Stimulated activated CD8-positive, alpha-beta memory T cell treated with anti-CD3 and anti-CD28 coated beads, Interleukin-2, amount 100 ng/mL, for 48 hours (primary cell): ENCODE data around the gene MED12L.
A peak's percentile ranks its signal among the peaks of the same experiment; 100 is the strongest.
"Not testable (repeated sequence)": the region's sequence is repeated elsewhere in the genome, so short reads cannot be mapped to it uniquely, and the experiment has no call there.

Source experiments
- DNase-seq, 2 donors: peaks; one replicate each; pipeline ENCODE4 v3.0.0-alpha.2; 2020; ENCODE audit warnings: low read depth in 2 of 2

Gene MED12L

GRCh38 chr3:151213151-151213550 is 127.7 kb downstream of the MED12L start:
- no peak for DNase-seq

- DNase-seq = no peak
Observed at GRCh38 chr3:151213881-151214280, 128.4 kb downstream of the MED12L start.

GRCh38 chr3:151214459-151214858 is 129.0 kb downstream of the MED12L start:
- no peak for DNase-seq

- DNase-seq = no peak
Observed at GRCh38 chr3:151216641-151217607, 131.5 kb downstream of the MED12L start.

- DNase-seq = no peak
Observed at GRCh38 chr3:151218136-151218535, 132.7 kb downstream of the MED12L start.

DNA sequence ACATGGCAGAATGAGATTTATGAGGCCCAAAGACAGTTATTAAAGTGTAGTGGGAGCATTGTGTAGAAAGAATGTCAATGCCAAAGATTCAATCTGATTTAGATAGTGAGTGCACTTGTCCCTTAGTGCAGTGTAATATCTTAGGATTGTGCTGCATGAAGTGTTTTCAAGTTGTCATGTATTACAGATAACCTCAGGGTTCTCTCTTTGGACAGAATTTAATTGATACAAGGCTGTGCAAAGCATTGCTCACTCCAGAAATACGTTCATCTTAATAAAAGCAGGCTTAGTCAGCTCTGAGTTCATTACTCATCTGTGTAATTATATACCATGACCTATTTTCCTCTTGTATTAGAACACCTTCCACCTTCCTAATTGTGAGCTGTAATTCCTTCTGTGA is 133.6 kb downstream of the MED12L start:
- no peak for DNase-seq

GRCh38 chr3:151224268-151224866 is 138.9 kb downstream of the MED12L start:
- no peak for DNase-seq

DNA sequence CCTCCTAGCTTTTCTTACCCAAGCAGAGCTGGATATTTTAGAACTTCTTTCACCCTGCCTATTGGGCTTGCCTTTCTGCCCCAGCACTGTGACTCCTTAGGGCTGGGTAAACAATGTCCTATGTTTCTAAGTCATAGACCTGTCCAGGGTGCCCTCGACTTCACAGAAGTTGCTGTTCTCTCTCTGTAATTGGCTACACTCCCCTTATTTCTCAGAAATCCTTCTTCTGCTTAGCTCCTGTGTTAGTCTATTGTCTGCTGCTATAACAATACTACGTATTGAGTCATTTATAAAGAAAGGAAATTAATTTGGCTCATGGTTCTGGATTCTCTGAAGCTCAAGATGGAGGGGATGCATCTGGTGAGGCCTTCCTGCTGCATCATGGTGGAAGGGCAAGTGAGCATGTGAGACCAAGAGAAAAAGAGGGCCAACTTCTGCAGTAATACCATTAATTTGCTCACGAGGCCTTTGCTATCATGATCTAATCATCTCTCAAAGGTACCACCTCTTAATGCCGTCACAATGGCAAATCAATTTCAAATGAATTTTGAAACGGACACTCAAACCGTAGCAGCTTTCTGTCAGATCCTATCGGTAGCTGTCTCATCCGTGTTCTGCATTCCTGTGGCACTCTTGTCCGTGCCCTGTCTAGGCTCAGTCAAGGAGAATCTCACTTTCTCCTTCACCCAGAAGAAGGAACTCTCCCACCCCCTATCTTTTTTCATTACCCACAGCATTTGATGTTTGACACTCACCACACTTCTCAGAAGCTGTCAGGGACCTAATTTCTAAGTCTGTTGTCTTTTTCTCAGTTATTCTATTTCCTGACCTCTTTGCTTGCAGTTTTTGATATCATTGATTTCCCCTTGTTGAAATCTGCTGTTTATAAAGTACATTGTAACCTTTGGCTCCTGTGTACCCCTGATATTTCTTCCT is 139.8 kb downstream of the MED12L start:
- no peak for DNase-seq

- DNase-seq = no peak
Observed at GRCh38 chr3:151226088-151226563, 140.7 kb downstream of the MED12L start.

GRCh38 chr3:151226825-151227224 is 141.4 kb downstream of the MED12L start:
- no peak for DNase-seq

- no peak for DNase-seq
Observed at GRCh38 chr3:151227266-151227806, 141.9 kb downstream of the MED12L start.

DNA sequence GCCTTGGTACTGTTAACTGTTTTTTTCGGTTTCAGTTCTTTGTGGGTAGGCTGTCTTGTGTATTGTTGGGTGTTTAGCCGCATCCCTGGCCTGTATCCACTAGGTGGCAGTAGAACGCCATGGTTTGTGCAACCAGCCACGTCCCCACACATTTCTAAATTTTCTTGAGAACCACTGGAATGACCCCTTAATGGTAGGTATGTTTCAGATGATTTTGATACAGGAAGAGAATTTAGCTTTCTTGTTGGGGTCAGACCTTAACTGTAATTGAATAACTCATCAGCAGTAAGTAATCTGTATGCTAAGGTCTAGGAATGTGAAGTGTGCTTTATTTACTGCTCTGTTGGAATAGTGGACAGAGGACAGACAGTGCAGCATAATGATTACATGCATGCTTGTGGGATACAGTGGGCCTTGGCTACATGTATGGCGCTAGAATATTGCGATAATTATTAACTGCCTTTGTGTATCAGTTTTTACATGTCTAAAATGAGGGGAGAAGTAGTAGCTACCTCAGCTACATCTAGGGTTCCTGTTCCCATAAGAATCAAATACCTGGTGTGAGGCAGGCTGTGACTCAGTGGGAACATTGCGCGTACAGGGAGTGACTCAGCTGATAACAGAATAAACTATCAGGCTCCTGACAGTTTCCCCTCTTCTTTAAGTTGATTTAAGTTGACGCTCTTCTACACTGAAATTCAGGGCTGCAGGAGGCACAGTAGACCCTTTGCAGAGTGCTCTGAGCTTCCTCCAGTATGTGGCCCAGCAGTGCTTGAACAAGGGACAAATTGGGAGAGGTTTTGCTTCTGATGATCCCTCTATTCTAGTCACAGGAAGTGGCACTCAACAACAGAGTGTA is 142.6 kb downstream of the MED12L start:
- peak; percentile 65 to 74 for DNase-seq

DNA sequence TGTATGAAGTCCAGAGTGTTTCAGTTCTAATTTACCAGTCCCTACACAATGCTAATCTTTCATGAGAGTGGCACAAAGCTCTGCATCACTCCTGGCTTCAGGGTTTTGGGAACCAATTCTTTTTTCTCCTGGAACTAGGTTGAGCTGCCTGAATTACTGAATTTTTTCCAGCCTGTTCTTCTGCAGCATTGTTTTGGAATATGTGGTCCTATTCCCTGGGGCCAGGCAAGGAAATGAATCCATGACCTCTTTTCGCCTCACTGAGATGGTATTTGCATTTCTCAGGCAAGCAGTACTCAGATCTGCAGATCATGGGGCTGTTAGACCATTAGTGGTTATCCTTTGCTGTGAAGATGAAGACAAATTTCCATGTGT is 143.2 kb downstream of the MED12L start:
- no peak for DNase-seq

GRCh38 chr3:151230646-151231045 is 145.2 kb downstream of the MED12L start:
- DNase-seq = no peak

DNA sequence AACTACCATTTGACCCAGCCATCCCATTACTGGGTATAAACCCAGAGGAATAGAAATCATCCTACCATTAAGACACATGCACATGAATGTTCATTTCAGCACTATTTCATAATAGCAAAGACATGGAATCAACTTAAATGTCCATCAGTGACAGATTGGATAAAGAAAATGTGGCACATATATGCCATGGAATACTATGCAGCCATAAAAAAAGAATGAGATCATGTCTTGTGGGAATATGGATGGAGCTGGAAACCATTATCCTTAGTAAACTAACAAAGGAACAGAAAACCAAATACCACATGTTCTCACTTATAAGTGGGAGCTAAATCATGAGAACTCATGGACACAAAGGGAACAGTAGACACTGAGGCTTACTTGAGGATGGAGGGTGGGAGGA is 146.9 kb downstream of the MED12L start:
- not testable (repeated sequence) for DNase-seq

- DNase-seq = no peak
Observed at GRCh38 chr3:151232991-151233390, 147.5 kb downstream of the MED12L start.

DNA sequence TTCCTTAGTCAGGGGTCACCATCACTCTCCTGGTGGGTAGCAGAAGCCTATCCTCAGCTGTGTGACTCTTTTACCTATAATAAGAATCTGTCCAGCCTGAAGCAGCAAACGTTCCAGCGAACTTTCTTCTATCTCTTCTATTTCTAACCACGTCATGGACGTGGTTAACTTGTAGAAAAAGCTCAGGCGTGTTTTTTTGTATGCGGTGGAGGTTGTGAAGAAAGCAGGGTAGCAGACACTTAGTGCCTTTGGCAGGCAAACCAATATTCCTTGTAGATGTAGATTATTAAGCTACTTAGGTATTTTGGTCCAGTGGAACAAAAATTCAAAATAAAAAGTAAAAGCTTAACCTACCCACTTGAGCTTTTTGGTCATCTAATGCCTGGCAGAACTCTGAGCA is 149.4 kb downstream of the MED12L start:
- DNase-seq = no peak

- no peak for DNase-seq
Observed at GRCh38 chr3:151236316-151236715, 150.9 kb downstream of the MED12L start.

GRCh38 chr3:151236736-151237135 is 151.3 kb downstream of the MED12L start:
- no peak for DNase-seq

DNA sequence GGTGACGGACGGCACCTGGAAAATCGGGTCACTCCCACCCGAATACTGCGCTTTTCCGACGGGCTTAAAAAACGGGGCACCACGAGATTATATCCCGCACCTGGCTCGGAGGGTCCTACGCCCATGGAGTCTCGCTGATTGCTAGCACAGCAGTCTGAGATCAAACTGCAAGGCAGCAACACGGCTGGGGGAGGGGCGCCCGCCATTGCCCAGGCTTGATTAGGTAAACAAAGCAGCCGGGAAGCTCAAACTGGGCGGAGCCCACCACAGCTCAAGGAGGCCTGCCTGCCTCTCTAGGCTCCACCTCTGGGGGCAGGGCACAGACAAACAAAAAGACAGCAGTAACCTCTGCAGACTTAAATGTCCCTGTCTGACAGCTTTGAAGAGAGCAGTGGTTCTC is 156.5 kb downstream of the MED12L start:
- not testable (repeated sequence) for DNase-seq
